DND-41 (cell line): ENCODE measurements around the gene LINC01488.

Experiments used
- ATAC-seq: fragments of 200-7000 bp; cut with Tn5 transposase; 3 replicates; pipeline ENCODE4 v1.9.1; 2021; ENCODE audit warnings: low read depth; ENCODE audit not compliant: insufficient read depth
- DNase-seq: peaks from one replicate; pipeline ENCODE4 v3.0.0-alpha.2; 2020
- H2AFZ ChIP-seq: 2 replicates; pipeline ENCODE4 v1.6.0; 2012; ENCODE audit warnings: low read depth, low read length
- H3K27ac ChIP-seq: 2 replicates; pipeline ENCODE4 v1.5.1; 2012; ENCODE audit warnings: low read length, inconsistent platforms
- H3K27me3 ChIP-seq: fragments of 200-600 bp; sonication (generic); 2 replicates; pipeline ENCODE4 v1.6.0; 2012; ENCODE audit warnings: low read length, mild to moderate bottlenecking, inconsistent platforms; ENCODE audit not compliant: insufficient read depth, poor library complexity
- H3K36me3 ChIP-seq: 2 replicates; pipeline ENCODE4 v1.5.1; 2012; ENCODE audit warnings: low read length, inconsistent platforms; ENCODE audit not compliant: insufficient read depth
- H3K4me1 ChIP-seq: 2 replicates; pipeline ENCODE4 v1.5.1; 2012; ENCODE audit warnings: mild to moderate bottlenecking, low read length; ENCODE audit not compliant: insufficient read depth
- H3K4me2 ChIP-seq: 2 replicates; pipeline ENCODE4 v1.6.0; 2012; ENCODE audit warnings: mild to moderate bottlenecking, moderate library complexity, low read length, inconsistent platforms; ENCODE audit not compliant: insufficient read depth
- H3K4me3 ChIP-seq, 2 experiments: fragments of 200-600 bp in 1 of 2; shearing (Covaris generic) in 1 of 2; 2 replicates each; pipeline ENCODE4 v1.5.1; 2012 to 2016; ENCODE audit warnings: inconsistent platforms in 2 of 2, low read length in 2 of 2, mild to moderate bottlenecking in 2 of 2, low read depth in 1 of 2, moderate library complexity in 1 of 2
- H3K79me2 ChIP-seq: 2 replicates; pipeline ENCODE4 v1.6.0; 2012; ENCODE audit warnings: low read length, inconsistent platforms; ENCODE audit not compliant: insufficient read depth
- H3K9ac ChIP-seq: 2 replicates; pipeline ENCODE4 v1.6.0; 2012; ENCODE audit warnings: low read depth, mild to moderate bottlenecking, inconsistent platforms, low read length, moderate library complexity
- H3K9me3 ChIP-seq: 2 replicates; pipeline ENCODE4 v1.5.1; 2012; ENCODE audit warnings: low read length, moderate library complexity, mild to moderate bottlenecking, inconsistent platforms; ENCODE audit not compliant: insufficient read depth, severe bottlenecking
- H4K20me1 ChIP-seq: 2 replicates; pipeline ENCODE4 v1.6.0; 2012; ENCODE audit warnings: low read length; ENCODE audit not compliant: insufficient read depth
- EZH2 ChIP-seq: IDR thresholded peaks from 3 replicates; pipeline ENCODE4 v1.6.1; 2012; ENCODE audit warnings: borderline replicate concordance, low read depth, mild to moderate bottlenecking, moderate library complexity, low read length, inconsistent platforms; ENCODE audit not compliant: severe bottlenecking
- TF ChIP-seq, protein P1 (sequence below): IDR thresholded peaks from 2 replicates; pipeline ENCODE4 v1.5.1; 2012; ENCODE audit warnings: borderline replicate concordance, low read length, moderate library complexity, mild to moderate bottlenecking; ENCODE audit not compliant: poor library complexity, severe bottlenecking; ENCODE audit errors: extremely low read depth

Gene LINC01488

DNA sequence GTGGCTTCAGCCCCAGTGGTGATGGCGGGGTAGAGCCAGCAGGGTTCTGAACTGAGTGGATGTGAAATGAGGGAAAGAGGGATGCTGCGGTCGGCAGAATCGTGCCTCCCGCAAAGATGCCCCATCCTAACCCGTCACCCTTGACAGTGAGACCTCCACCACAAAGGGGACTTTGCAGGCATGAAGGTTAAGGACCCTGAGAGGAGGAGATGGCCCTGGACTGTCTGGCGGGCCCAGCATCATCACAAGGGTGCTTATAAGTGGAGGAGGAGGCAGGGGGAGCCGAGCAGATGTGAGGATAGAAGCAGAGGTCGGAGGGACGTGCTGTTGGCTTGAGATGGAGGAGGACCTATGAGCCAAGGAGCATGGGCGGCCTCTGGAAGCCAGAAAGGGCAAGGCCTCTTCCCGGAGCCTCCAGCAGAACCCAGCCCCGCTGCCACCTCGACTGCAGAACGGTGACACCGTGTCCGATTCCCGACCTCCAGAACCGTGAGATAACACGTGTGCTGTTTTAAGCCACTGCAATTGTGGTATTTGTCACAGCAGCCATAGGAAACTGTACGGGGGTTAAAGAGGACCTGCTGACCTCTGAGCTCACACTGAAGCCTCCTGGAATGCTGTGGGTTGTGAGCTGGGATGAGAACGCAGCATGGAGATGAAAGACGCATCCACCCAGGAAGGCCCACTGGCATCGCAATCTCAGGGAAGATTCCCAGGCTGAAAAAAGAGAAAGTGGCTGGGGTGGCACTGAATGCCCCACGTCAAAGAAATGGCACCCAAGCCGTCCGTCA lies 10.9 kb downstream of the LINC01488 start:
- Histone ChIP-seq H3K27ac (no peak overlapping the region), H3K36me3 (no peaks in the 10 kb centered on the region), H4K20me1 (peaks cover 3% of the 10 kb centered on the region), H3K4me1 (no peaks in the 10 kb centered on the region), H3K9me3 (no peaks in the 10 kb centered on the region), H3K4me3 (no peak overlapping the region), H3K4me2 (no peak overlapping the region), H2AFZ (no peak overlapping the region), H3K27me3 (no peaks in the 10 kb centered on the region), H3K79me2 (no peaks in the 10 kb centered on the region), H3K9ac (no peak overlapping the region)
- ATAC-seq, result no peak
- DNase-seq, result no peak
- TF ChIP-seq, protein P1, sequence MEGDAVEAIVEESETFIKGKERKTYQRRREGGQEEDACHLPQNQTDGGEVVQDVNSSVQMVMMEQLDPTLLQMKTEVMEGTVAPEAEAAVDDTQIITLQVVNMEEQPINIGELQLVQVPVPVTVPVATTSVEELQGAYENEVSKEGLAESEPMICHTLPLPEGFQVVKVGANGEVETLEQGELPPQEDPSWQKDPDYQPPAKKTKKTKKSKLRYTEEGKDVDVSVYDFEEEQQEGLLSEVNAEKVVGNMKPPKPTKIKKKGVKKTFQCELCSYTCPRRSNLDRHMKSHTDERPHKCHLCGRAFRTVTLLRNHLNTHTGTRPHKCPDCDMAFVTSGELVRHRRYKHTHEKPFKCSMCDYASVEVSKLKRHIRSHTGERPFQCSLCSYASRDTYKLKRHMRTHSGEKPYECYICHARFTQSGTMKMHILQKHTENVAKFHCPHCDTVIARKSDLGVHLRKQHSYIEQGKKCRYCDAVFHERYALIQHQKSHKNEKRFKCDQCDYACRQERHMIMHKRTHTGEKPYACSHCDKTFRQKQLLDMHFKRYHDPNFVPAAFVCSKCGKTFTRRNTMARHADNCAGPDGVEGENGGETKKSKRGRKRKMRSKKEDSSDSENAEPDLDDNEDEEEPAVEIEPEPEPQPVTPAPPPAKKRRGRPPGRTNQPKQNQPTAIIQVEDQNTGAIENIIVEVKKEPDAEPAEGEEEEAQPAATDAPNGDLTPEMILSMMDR, result no peak
- TF ChIP-seq EZH2, result no peak

DNA sequence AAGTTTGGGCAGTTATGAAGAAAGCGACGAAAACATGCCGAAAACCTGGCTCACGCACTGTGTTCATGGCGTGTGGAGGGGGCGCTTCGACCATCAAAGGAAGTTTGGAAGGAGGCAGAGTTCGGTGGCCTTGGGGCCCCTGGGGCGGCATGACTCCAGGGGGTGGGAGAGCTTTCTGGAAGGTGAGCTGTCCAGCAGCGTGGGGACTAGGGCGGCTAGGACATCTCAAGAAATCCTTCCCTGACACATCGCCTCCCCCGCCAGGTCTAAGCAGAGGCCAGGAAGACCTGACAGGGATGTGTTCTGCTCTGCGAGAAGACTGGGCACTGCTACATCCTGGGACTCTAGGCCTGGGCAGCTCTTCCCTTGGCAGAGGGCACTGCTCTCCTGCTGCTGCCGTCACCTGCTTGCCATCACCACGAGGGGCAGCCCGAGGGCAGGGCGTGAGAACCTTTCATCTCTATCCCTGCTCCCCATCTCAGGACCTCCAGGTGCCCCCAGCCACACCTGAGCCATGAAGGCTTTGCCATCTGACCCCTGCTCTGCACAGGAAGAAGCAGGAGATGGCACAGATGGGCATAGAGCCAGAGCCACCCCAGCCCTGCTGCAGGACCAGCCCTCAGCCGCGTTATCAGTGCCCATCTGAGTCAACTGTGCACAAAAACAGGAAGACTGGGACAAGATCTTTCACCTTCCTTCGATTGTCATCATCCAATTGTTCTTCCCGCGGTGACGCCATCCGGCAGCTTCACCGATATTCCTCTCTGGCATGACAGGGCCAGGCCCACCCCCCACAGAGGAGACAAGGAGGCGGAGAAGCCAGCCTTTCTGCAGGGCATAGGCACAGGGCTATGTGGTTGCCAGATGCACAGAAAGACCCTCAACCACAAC lies 12.7 kb downstream of the LINC01488 start:
- Histone ChIP-seq H3K9ac (no peak overlapping the region), H3K36me3 (no peaks in the 10 kb centered on the region), H3K4me3 (no peak overlapping the region), H3K27ac (no peak overlapping the region), H2AFZ (no peak overlapping the region), H3K4me2 (no peak overlapping the region), H3K4me1 (no peaks in the 10 kb centered on the region), H3K27me3 (no peaks in the 10 kb centered on the region), H3K79me2 (no peaks in the 10 kb centered on the region), H3K9me3 (no peaks in the 10 kb centered on the region), H4K20me1 (peaks cover 3% of the 10 kb centered on the region)
- DNase-seq, result no peak
- no peak for ATAC-seq
- TF ChIP-seq, protein P1, result no peak
- TF ChIP-seq EZH2, result no peak

DNA sequence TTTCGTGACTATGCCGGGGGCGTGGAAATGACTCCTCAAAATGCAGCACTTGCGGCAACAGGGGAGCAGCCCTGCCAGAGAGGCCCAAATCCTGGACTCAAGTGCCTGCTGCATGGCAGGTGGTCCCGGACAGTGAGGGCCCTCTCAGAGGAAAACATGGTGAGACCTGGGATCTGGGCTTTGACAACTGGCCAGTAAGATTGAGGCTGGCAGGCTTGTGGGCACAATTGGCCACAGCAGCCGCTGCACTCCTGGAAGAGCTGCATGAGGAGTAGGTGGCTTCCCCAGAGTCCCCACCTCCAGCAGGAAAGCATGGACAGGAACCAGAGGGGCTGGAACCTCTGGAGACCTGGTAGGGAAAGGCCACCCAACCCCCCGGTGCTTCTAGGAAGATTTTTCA lies 13.4 kb downstream of the LINC01488 start:
- Histone ChIP-seq H3K36me3 (no peaks in the 10 kb centered on the region), H3K27ac (no peak overlapping the region), H3K9ac (no peak overlapping the region), H3K4me3 (no peak overlapping the region), H3K27me3 (no peaks in the 10 kb centered on the region), H2AFZ (no peak overlapping the region), H4K20me1 (peaks cover 3% of the 10 kb centered on the region), H3K4me1 (no peaks in the 10 kb centered on the region), H3K79me2 (no peaks in the 10 kb centered on the region), H3K9me3 (no peaks in the 10 kb centered on the region), H3K4me2 (no peak overlapping the region)
- TF ChIP-seq, protein P1, result no peak
- TF ChIP-seq EZH2, result no peak
- DNase-seq (no peak), ATAC-seq (no peak)
